Panc1 (cell line): ENCODE measurements around the gene CUL1. TPM values are rescaled to one million over a fixed set of nuclear protein-coding genes. Genes with fewer than 3 reads are reported as not detected.

Experiments used
- ATAC-seq: fragments of 200-7000 bp; cut with Tn5 transposase; 2 replicates; pipeline ENCODE4 v1.9.1; 2020; ENCODE audit warnings: mild to moderate bottlenecking, moderate library complexity
- BruUV-seq: library from RNA; stranded (reverse); fragments of 400-500 nt; replicated peaks from 2 replicates; lab custom pipeline; 2021; lab: Mats Ljungman, UMichigan
- CTCF ChIA-PET: fragments of 300-600 bp; sonication (Branson Sonifier 250); formaldehyde crosslinking; loops from one replicate; lab custom pipeline; 2022; ENCODE audit warnings: antibody characterized with exemption; lab: Charles Lee
- POLR2A ChIA-PET: fragments of 300-600 bp; sonication (Branson Sonifier 250); formaldehyde crosslinking; loops from one replicate; lab custom pipeline; 2022; ENCODE audit warnings: antibody characterized with exemption; lab: Charles Lee
- DNase-seq: peaks from one replicate; pipeline ENCODE4 v3.0.0-alpha.2; 2010; ENCODE audit warnings: low read depth, low spot score
- H3K27ac ChIP-seq: 2 replicates; pipeline ENCODE4 v1.5.1; 2011; ENCODE audit warnings: mild to moderate bottlenecking, low read length, inconsistent platforms
- H3K27me3 ChIP-seq: fragments of 200-500 bp; sonication (Bioruptor generic); 2 replicates; pipeline ENCODE4 v1.6.0; 2014; ENCODE audit warnings: low read length, inconsistent platforms; ENCODE audit not compliant: control insufficient read depth, insufficient read depth
- H3K36me3 ChIP-seq: fragments of 200-500 bp; sonication (Bioruptor generic); 2 replicates; pipeline ENCODE4 v1.5.1; 2014; ENCODE audit warnings: inconsistent platforms, mild to moderate bottlenecking, low read length, moderate library complexity; ENCODE audit not compliant: control insufficient read depth, insufficient read depth
- H3K4me1 ChIP-seq: 2 replicates; pipeline ENCODE4 v1.5.1; 2011; ENCODE audit warnings: inconsistent platforms, mild to moderate bottlenecking, low read length, moderate library complexity; ENCODE audit not compliant: control insufficient read depth, insufficient read depth
- H3K4me3 ChIP-seq, 2 experiments: 2 replicates each; pipeline ENCODE4 v1.5.1; 2011 to 2012; ENCODE audit warnings: low read depth in 2 of 2, low read length in 2 of 2, mild to moderate bottlenecking in 2 of 2, inconsistent platforms in 1 of 2, moderate library complexity in 1 of 2
- H3K9me3 ChIP-seq: fragments of 200-500 bp; sonication (Bioruptor generic); 2 replicates; pipeline ENCODE4 v1.5.1; 2014; ENCODE audit warnings: low read depth, mild to moderate bottlenecking, inconsistent platforms, low read length, moderate library complexity; ENCODE audit not compliant: control insufficient read depth, insufficient read depth
- CTCF ChIP-seq: fragments of 450-650 bp; IDR thresholded peaks from 2 replicates; pipeline ENCODE4 v1.5.1; 2017; ENCODE audit warnings: mild to moderate bottlenecking
- POLR2AphosphoS5 ChIP-seq: IDR thresholded peaks from 2 replicates; pipeline ENCODE4 v1.6.1; 2012; ENCODE audit warnings: mild to moderate bottlenecking, low read depth, low read length, moderate library complexity
- SIN3A ChIP-seq: IDR thresholded peaks from 2 replicates; pipeline ENCODE4 v1.6.1; 2012; ENCODE audit warnings: low read depth, mild to moderate bottlenecking, low read length, moderate library complexity, borderline replicate concordance; ENCODE audit not compliant: insufficient read depth
- TCF7L2 ChIP-seq: IDR thresholded peaks from 2 replicates; pipeline ENCODE4 v1.6.1; 2011; ENCODE audit warnings: mild to moderate bottlenecking, low read depth, low read length, inconsistent platforms
- in situ Hi-C: cut with HindIII; loops from 2 replicates; pipeline ENCODE4 v1.10.0; 2016; ENCODE audit warnings: low sequenced_read_pairs, low pct_unique_long_range_greater_than_20kb
- intact Hi-C: fragments of 100-400 bp; cut with micrococcal nuclease; formaldehyde crosslinking; loops from one replicate; pipeline ENCODE4 v1.10.0; 2022; ENCODE audit not compliant: unreplicated experiment
- total RNA-seq: library from RNA; stranded (reverse); gene quantifications from one replicate; pipeline ENCODE4 v1.2.1, GENCODE V29; 2021; ENCODE audit not compliant: unreplicated experiment
- TF ChIP-seq, protein P1 (sequence below), 2 experiments: IDR thresholded peaks; 2 replicates each; pipeline ENCODE4 v1.6.1; 2011 to 2012; ENCODE audit warnings: low read depth in 2 of 2, control low read depth in 1 of 2, low read length in 1 of 2, mild to moderate bottlenecking in 1 of 2, moderate library complexity in 1 of 2; ENCODE audit not compliant: insufficient read depth in 1 of 2

The CUL1 gene
- total RNA-seq, 1 experiment from 2014 or later: 60.6 TPM

- Histone ChIP-seq H3K27ac (no peak overlapping the region), H3K4me3 (no peak overlapping the region), H3K9me3 (no peaks in the 10 kb centered on the region), H3K4me1 (no peaks in the 10 kb centered on the region), H3K36me3 (peaks cover 2% of the 10 kb centered on the region; the same call in 1 of the 2 replicates), H3K27me3 (no peaks in the 10 kb centered on the region)
- no peak for DNase-seq
- intact Hi-C loops: no loop called here
- ChIA-PET POLR2A (no interaction called here), CTCF (no interaction called here)
- TF ChIP-seq POLR2AphosphoS5 (no peak), TCF7L2 (no peak), SIN3A (no peak), CTCF (no peak)
- TF ChIP-seq, protein P1, sequence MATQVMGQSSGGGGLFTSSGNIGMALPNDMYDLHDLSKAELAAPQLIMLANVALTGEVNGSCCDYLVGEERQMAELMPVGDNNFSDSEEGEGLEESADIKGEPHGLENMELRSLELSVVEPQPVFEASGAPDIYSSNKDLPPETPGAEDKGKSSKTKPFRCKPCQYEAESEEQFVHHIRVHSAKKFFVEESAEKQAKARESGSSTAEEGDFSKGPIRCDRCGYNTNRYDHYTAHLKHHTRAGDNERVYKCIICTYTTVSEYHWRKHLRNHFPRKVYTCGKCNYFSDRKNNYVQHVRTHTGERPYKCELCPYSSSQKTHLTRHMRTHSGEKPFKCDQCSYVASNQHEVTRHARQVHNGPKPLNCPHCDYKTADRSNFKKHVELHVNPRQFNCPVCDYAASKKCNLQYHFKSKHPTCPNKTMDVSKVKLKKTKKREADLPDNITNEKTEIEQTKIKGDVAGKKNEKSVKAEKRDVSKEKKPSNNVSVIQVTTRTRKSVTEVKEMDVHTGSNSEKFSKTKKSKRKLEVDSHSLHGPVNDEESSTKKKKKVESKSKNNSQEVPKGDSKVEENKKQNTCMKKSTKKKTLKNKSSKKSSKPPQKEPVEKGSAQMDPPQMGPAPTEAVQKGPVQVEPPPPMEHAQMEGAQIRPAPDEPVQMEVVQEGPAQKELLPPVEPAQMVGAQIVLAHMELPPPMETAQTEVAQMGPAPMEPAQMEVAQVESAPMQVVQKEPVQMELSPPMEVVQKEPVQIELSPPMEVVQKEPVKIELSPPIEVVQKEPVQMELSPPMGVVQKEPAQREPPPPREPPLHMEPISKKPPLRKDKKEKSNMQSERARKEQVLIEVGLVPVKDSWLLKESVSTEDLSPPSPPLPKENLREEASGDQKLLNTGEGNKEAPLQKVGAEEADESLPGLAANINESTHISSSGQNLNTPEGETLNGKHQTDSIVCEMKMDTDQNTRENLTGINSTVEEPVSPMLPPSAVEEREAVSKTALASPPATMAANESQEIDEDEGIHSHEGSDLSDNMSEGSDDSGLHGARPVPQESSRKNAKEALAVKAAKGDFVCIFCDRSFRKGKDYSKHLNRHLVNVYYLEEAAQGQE (IDR thresholded peaks at IDR 0.05; ENCODE audit: insufficient read depth in 1 of 2, low read depth in 2 of 2, low read length in 1 of 2): no peak
- BruUV-seq: no TSS peak
- ATAC-seq: no peak
- in situ Hi-C loops: no loop called here
These were observed 37.3 kb downstream of the CUL1 start for GRCh38 chr7:148735967-148736366.

DNA sequence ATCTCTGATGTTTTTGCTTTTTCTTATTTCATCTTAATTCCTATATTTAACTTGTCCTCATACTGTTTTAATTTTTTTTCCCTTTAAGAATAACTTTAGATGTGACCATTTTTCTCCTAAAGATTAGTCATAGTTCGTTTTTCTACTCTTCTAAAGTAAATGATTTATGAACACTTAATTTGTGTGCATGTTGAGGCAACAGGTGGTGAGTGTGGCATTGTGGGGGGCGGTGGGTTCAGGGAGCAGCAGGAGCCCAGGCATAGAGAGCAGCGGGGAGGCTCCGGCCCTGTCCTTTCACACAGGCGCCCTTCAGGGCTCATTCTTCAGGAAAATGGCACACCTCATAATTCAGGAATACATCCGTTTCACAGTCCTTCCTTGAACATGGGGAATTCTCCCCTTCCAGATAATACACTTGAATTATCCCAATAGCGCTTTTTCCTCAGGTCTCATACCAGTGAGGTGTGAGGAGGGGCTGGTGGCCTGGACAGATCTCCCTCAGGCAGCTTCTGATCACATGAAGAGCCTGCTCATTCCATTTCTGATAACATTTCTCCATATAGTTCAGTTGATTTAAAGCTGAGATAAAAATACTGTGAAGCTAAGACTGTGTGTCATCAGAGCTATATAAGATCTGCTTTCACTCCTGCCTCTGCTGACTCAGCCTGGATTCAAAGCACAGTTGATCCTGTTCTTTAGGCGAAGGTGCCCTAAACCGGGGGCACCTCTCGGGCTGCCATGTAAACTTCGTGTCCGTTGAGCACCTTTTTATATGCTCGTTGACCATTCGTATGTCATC, 40.2 kb downstream of the CUL1 start:
- no TSS peak for BruUV-seq
- Histone ChIP-seq H3K4me3 (no peak overlapping the region), H3K36me3 (peaks cover 2% of the 10 kb centered on the region; the same call in 1 of the 2 replicates), H3K9me3 (0 out of 2 replicates have a peak, but pooled peaks cover 5% of the 10 kb centered on the region), H3K27me3 (no peaks in the 10 kb centered on the region), H3K4me1 (no peaks in the 10 kb centered on the region), H3K27ac (no peak overlapping the region)
- TF ChIP-seq TCF7L2: no peak
- TF ChIP-seq CTCF: no peak
- TF ChIP-seq POLR2AphosphoS5: no peak
- no peak for TF ChIP-seq SIN3A
- TF ChIP-seq, protein P1 (IDR thresholded peaks at IDR 0.05; ENCODE audit: insufficient read depth in 1 of 2, low read depth in 2 of 2, low read length in 1 of 2): no peak
- in situ Hi-C loops (no loop called here), intact Hi-C loops (no loop called here)
- ChIA-PET CTCF (no interaction called here), POLR2A (no interaction called here)
- ATAC-seq: no peak
- DNase-seq: no peak
